Measurements from ENCODE around the gene TMSB4X.
"Not testable (repeated sequence)": the region's sequence is repeated elsewhere in the genome, so short reads cannot be mapped to it uniquely, and the experiment has no call there.

Gene TMSB4X

GRCh38 chrX:12936947-12937346 lies 38.0 kb upstream of the TMSB4X start:
- no peak for TF ChIP-seq CTCF (IDR thresholded peaks at IDR 0.05; ENCODE audit: poor library complexity, severe bottlenecking)
- H3K9me3 ChIP-seq (ENCODE audit: severe bottlenecking): no peaks in the 10 kb centered on the region
- ATAC-seq (ENCODE audit: low read depth) (no peak), DNase-seq (ENCODE audit: low spot score) (no peak)
- no peaks in the 10 kb centered on the region for H3K36me3 ChIP-seq (ENCODE audit: low read depth)
- no peaks in the 10 kb centered on the region for H3K27me3 ChIP-seq (ENCODE audit: insufficient read depth, poor library complexity, severe bottlenecking)
- H3K4me3 ChIP-seq (ENCODE audit: severe bottlenecking): no peak overlapping the region
- H3K27ac ChIP-seq (ENCODE audit: poor library complexity, severe bottlenecking): no peak overlapping the region
- H3K4me1 ChIP-seq (ENCODE audit: insufficient read depth, poor library complexity, severe bottlenecking): no peaks in the 10 kb centered on the region

GRCh38 chrX:12940471-12940870 lies 34.4 kb upstream of the TMSB4X start:
- not testable (repeated sequence) for ATAC-seq (ENCODE audit: low read depth); H3K4me1 ChIP-seq (ENCODE audit: insufficient read depth, poor library complexity, severe bottlenecking); H3K4me3 ChIP-seq (ENCODE audit: severe bottlenecking); H3K27me3 ChIP-seq (ENCODE audit: insufficient read depth, poor library complexity, severe bottlenecking); DNase-seq (ENCODE audit: low spot score); H3K36me3 ChIP-seq (ENCODE audit: low read depth); H3K27ac ChIP-seq (ENCODE audit: poor library complexity, severe bottlenecking); H3K9me3 ChIP-seq (ENCODE audit: severe bottlenecking)

GRCh38 chrX:12943592-12943991 lies 31.3 kb upstream of the TMSB4X start:
- not testable (repeated sequence) for H3K27ac ChIP-seq (ENCODE audit: poor library complexity, severe bottlenecking); DNase-seq (ENCODE audit: low spot score); H3K4me3 ChIP-seq (ENCODE audit: severe bottlenecking); H3K27me3 ChIP-seq (ENCODE audit: insufficient read depth, poor library complexity, severe bottlenecking); H3K36me3 ChIP-seq (ENCODE audit: low read depth); ATAC-seq (ENCODE audit: low read depth); H3K9me3 ChIP-seq (ENCODE audit: severe bottlenecking)
- peaks cover 16% of the 10 kb centered on the region for H3K4me1 ChIP-seq (ENCODE audit: insufficient read depth, poor library complexity, severe bottlenecking)

GRCh38 chrX:12944452-12944851 lies 30.5 kb upstream of the TMSB4X start:
- H3K36me3 ChIP-seq (ENCODE audit: low read depth); H3K27ac ChIP-seq (ENCODE audit: poor library complexity, severe bottlenecking); ATAC-seq (ENCODE audit: low read depth); H3K4me3 ChIP-seq (ENCODE audit: severe bottlenecking); H3K9me3 ChIP-seq (ENCODE audit: severe bottlenecking); DNase-seq (ENCODE audit: low spot score); H3K27me3 ChIP-seq (ENCODE audit: insufficient read depth, poor library complexity, severe bottlenecking): not testable (repeated sequence)
- H3K4me1 ChIP-seq (ENCODE audit: insufficient read depth, poor library complexity, severe bottlenecking): peaks cover 16% of the 10 kb centered on the region

- no peaks in the 10 kb centered on the region for H3K27me3 ChIP-seq (ENCODE audit: insufficient read depth, poor library complexity, severe bottlenecking)
- H3K27ac ChIP-seq (ENCODE audit: poor library complexity, severe bottlenecking): no peak overlapping the region
- peaks cover 16% of the 10 kb centered on the region for H3K4me1 ChIP-seq (ENCODE audit: insufficient read depth, poor library complexity, severe bottlenecking)
- DNase-seq (ENCODE audit: low spot score) (no peak), ATAC-seq (ENCODE audit: low read depth) (no peak)
- H3K36me3 ChIP-seq (ENCODE audit: low read depth): no peaks in the 10 kb centered on the region
- no peaks in the 10 kb centered on the region for H3K9me3 ChIP-seq (ENCODE audit: severe bottlenecking)
- no peak overlapping the region for H3K4me3 ChIP-seq (ENCODE audit: severe bottlenecking)
- TF ChIP-seq CTCF (IDR thresholded peaks at IDR 0.05; ENCODE audit: poor library complexity, severe bottlenecking): no peak
Measured at GRCh38 chrX:12945494-12945893, 29.4 kb upstream of the TMSB4X start.

GRCh38 chrX:12946406-12946805 lies 28.5 kb upstream of the TMSB4X start:
- DNase-seq (ENCODE audit: low spot score) (no peak), ATAC-seq (ENCODE audit: low read depth) (no peak)
- Histone ChIP-seq H3K36me3 (ENCODE audit: low read depth) (no peaks in the 10 kb centered on the region), H3K27ac (ENCODE audit: poor library complexity, severe bottlenecking) (peak overlapping the region; percentile 60), H3K27me3 (ENCODE audit: insufficient read depth, poor library complexity, severe bottlenecking) (no peaks in the 10 kb centered on the region), H3K4me1 (ENCODE audit: insufficient read depth, poor library complexity, severe bottlenecking) (peaks cover 16% of the 10 kb centered on the region), H3K4me3 (ENCODE audit: severe bottlenecking) (no peak overlapping the region), H3K9me3 (ENCODE audit: severe bottlenecking) (no peaks in the 10 kb centered on the region)
- TF ChIP-seq CTCF (IDR thresholded peaks at IDR 0.05; ENCODE audit: poor library complexity, severe bottlenecking): no peak
